ENCODE results near the gene GAB2.
"Not testable (repeated sequence)": the region's sequence is repeated elsewhere in the genome, so short reads cannot be mapped to it uniquely, and the experiment has no call there.

GAB2 gene

GRCh38 chr11:78176605-78177141 lies 240.9 kb downstream of the GAB2 start:
- no peak for ATAC-seq
- TF ChIP-seq RARB (CRISPR knock-in tag; IDR thresholded peaks at IDR 0.05) (no peak), PATZ1 (CRISPR knock-in tag; IDR thresholded peaks at IDR 0.05; ENCODE audit: borderline replicate concordance) (no peak), ZFP30 (CRISPR knock-in tag; IDR thresholded peaks at IDR 0.05) (no peak), ZNF8 (CRISPR knock-in tag; IDR thresholded peaks at IDR 0.05) (no peak), ZC3H10 (CRISPR knock-in tag; IDR thresholded peaks at IDR 0.05) (no peak), CSDC2 (CRISPR knock-in tag; IDR thresholded peaks at IDR 0.05) (no peak), ARNTL (CRISPR knock-in tag; IDR thresholded peaks at IDR 0.05; ENCODE audit: borderline replicate concordance, low read depth) (no peak), PPARA (CRISPR knock-in tag; IDR thresholded peaks at IDR 0.05; ENCODE audit: borderline replicate concordance) (no peak), ESRRG (CRISPR knock-in tag; IDR thresholded peaks at IDR 0.05) (no peak), SNAI2 (CRISPR knock-in tag; IDR thresholded peaks at IDR 0.05) (no peak)
- TF ChIP-seq, protein P1, sequence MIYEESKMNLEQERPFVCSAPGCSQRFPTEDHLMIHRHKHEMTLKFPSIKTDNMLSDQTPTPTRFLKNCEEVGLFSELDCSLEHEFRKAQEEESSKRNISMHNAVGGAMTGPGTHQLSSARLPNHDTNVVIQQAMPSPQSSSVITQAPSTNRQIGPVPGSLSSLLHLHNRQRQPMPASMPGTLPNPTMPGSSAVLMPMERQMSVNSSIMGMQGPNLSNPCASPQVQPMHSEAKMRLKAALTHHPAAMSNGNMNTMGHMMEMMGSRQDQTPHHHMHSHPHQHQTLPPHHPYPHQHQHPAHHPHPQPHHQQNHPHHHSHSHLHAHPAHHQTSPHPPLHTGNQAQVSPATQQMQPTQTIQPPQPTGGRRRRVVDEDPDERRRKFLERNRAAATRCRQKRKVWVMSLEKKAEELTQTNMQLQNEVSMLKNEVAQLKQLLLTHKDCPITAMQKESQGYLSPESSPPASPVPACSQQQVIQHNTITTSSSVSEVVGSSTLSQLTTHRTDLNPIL (CRISPR knock-in tag; IDR thresholded peaks at IDR 0.05; ENCODE audit: low read depth): no peak
- TF ChIP-seq, protein P2, sequence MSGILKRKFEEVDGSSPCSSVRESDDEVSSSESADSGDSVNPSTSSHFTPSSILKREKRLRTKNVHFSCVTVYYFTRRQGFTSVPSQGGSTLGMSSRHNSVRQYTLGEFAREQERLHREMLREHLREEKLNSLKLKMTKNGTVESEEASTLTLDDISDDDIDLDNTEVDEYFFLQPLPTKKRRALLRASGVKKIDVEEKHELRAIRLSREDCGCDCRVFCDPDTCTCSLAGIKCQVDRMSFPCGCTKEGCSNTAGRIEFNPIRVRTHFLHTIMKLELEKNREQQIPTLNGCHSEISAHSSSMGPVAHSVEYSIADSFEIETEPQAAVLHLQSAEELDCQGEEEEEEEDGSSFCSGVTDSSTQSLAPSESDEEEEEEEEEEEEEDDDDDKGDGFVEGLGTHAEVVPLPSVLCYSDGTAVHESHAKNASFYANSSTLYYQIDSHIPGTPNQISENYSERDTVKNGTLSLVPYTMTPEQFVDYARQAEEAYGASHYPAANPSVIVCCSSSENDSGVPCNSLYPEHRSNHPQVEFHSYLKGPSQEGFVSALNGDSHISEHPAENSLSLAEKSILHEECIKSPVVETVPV (CRISPR knock-in tag; IDR thresholded peaks at IDR 0.05): no peak

DNA sequence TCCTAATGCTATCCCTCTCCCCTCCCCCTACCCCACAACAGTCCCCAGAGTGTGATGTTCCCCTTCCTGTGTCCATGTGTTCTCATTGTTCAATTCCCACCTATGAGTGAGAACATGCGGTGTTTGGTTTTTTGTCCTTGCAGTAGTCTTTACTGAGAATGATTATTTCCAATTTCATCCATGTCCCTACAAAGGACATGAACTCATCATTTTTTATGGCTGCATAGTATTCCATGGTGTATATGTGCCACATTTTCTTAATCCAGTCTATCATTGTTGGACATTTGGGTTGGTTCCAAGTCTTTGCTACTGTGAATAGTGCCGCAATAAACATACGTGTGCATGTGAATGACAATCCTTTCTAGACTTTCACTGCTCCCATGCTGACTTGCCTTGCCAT lies 241.8 kb downstream of the GAB2 start:
- ATAC-seq: not testable (repeated sequence)

- TF ChIP-seq, protein P2 (CRISPR knock-in tag; IDR thresholded peaks at IDR 0.05): no peak
- TF ChIP-seq ZNF565 (CRISPR knock-in tag; conservative IDR thresholded peaks at IDR 0.05; ENCODE audit: low read depth): no peak
- no peak for ATAC-seq
Measured at GRCh38 chr11:78171951-78172350, 245.7 kb downstream of the GAB2 start.

DNA sequence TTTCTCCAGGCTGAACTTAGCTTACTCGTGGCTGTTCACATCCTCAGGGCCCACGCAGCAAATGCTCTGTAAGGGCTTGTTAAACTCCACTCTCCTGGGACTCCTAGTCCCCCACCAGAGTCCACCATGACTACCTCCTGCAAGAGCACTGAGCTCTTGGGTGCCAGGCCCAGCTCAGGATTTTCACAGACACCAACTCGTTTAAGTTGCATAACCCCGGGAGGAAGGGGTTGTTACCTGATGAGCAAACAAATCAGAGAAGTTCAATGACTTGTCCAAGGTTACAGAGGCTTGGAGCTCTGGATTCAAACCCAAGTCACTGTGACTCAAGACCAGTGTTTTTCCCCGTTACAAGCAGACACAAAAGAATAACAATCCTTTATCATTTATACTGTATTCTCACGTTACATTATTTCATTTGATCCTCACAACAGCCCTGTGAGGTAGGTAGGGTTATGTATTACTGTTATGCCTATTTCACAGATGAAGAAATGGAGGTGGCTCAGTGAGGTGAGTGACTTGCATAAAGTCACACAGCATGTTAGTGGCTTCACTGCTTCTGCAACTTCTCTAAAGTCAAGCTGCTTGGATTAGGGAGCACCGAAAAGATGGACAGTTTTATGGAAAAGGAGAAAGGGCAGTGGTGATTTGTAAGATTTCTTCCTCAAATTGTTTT lies 246.6 kb downstream of the GAB2 start:
- ATAC-seq: no peak
- TF ChIP-seq, protein P2 (CRISPR knock-in tag; IDR thresholded peaks at IDR 0.05): no peak
- no peak for TF ChIP-seq SNAI2 (CRISPR knock-in tag; IDR thresholded peaks at IDR 0.05)
- no peak for TF ChIP-seq ZNF70 (CRISPR knock-in tag; IDR thresholded peaks at IDR 0.05)
- TF ChIP-seq ZNF565 (CRISPR knock-in tag; conservative IDR thresholded peaks at IDR 0.05; ENCODE audit: low read depth): no peak
- TF ChIP-seq GLIS3 (CRISPR knock-in tag; IDR thresholded peaks at IDR 0.05): no peak
- no peak for TF ChIP-seq ZFP3 (CRISPR knock-in tag; IDR thresholded peaks at IDR 0.05)
- no peak for TF ChIP-seq BACH2 (CRISPR knock-in tag; IDR thresholded peaks at IDR 0.05; ENCODE audit: borderline replicate concordance)
- TF ChIP-seq CSDC2 (CRISPR knock-in tag; IDR thresholded peaks at IDR 0.05): no peak
- no peak for TF ChIP-seq TOX (CRISPR knock-in tag; IDR thresholded peaks at IDR 0.05; ENCODE audit: borderline replicate concordance)
- TF ChIP-seq ISL1 (CRISPR knock-in tag; IDR thresholded peaks at IDR 0.05): no peak
- no peak for TF ChIP-seq OSR1 (CRISPR knock-in tag; IDR thresholded peaks at IDR 0.05)
- no peak for TF ChIP-seq TCF4 (CRISPR knock-in tag; IDR thresholded peaks at IDR 0.05; ENCODE audit: borderline replicate concordance)
- no peak for TF ChIP-seq ZC3H10 (CRISPR knock-in tag; IDR thresholded peaks at IDR 0.05)

Data from SK-N-SH treated with all-trans-retinoic acid at 6 μM for 48 hours (cell line).